BJ (cell line): ENCODE data around the gene EBF4. TPM values are rescaled to one million over a fixed set of nuclear protein-coding genes. Genes with fewer than 3 reads are reported as not detected.

ENCODE experiments used
- CTCF ChIA-PET: fragments of 350-600 bp; formaldehyde crosslinking; extraction: SDS; loops from one replicate; lab custom pipeline; 2021; ENCODE audit warnings: antibody characterized with exemption, inconsistent platforms; lab: Yijun Ruan, JAX
- POLR2A ChIA-PET: fragments of 300-600 bp; sonication (Branson Sonifier 250); formaldehyde crosslinking; extraction: SDS; loops from one replicate; lab custom pipeline; 2021; ENCODE audit warnings: antibody characterized with exemption; lab: Charles Lee
- DNase-seq: peaks from one replicate; pipeline ENCODE4 v3.0.0-alpha.2; 2011; ENCODE audit warnings: low read depth
- H3K27me3 ChIP-seq: 2 replicates; pipeline ENCODE4 v1.6.0; 2011; ENCODE audit warnings: low read length; ENCODE audit not compliant: control insufficient read depth, insufficient read depth
- H3K36me3 ChIP-seq: 2 replicates; pipeline ENCODE4 v1.5.1; 2011; ENCODE audit warnings: low read length; ENCODE audit not compliant: control insufficient read depth, insufficient read depth
- H3K4me3 ChIP-seq: 2 replicates; pipeline ENCODE4 v1.5.1; 2011; ENCODE audit warnings: low read depth, mild to moderate bottlenecking, control low read depth, low read length
- polyA plus RNA-seq: library from polyadenylated mRNA; depleted of rRNA; stranded (reverse); fragments of >200 nt; gene quantifications from 2 replicates; pipeline ENCODE4 v1.2.3, GENCODE V29; 2011
- TF ChIP-seq, protein P1 (sequence below): IDR thresholded peaks from 2 replicates; pipeline ENCODE4 v1.5.1; 2011; ENCODE audit warnings: low read depth, mild to moderate bottlenecking, control low read depth, inconsistent platforms, low read length, moderate library complexity; ENCODE audit not compliant: insufficient read depth

Gene EBF4
- polyA plus RNA-seq, 1 experiment: 1.9 TPM

DNA sequence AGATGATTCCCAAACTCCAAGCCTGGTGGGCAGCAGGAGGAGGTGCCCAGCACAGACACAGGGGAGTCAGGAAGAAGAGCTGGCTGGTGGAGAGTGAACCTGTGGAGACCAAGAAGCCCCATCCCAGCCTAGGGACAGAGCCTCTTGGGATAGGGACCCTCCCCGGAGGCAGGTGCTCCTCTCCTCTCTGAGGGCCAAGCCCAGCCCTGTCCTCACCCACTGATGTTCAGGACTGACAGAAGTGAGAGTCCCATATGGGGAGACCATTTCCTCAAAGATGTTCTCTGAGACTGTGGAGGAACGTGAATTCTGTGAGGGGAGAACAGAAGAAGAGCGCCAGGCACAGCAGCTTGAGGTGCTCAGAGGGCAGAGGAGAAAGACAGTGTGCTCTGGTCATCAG is 2.4 kb upstream of the EBF4 start:
- Histone ChIP-seq H3K36me3 (no peaks in the 10 kb centered on the region), H3K27me3 (peaks cover 24% of the 10 kb centered on the region), H3K4me3 (no peak overlapping the region)
- POLR2A ChIA-PET: no interaction called here
- CTCF ChIA-PET: interaction anchor here (1.3 kb wide), 1 partner anchor 162 kb away, joined by 3 read pairs; no protein-coding TSS in a partner anchor
- TF ChIP-seq, protein P1, sequence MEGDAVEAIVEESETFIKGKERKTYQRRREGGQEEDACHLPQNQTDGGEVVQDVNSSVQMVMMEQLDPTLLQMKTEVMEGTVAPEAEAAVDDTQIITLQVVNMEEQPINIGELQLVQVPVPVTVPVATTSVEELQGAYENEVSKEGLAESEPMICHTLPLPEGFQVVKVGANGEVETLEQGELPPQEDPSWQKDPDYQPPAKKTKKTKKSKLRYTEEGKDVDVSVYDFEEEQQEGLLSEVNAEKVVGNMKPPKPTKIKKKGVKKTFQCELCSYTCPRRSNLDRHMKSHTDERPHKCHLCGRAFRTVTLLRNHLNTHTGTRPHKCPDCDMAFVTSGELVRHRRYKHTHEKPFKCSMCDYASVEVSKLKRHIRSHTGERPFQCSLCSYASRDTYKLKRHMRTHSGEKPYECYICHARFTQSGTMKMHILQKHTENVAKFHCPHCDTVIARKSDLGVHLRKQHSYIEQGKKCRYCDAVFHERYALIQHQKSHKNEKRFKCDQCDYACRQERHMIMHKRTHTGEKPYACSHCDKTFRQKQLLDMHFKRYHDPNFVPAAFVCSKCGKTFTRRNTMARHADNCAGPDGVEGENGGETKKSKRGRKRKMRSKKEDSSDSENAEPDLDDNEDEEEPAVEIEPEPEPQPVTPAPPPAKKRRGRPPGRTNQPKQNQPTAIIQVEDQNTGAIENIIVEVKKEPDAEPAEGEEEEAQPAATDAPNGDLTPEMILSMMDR: no peak
- DNase-seq: no peak

DNA sequence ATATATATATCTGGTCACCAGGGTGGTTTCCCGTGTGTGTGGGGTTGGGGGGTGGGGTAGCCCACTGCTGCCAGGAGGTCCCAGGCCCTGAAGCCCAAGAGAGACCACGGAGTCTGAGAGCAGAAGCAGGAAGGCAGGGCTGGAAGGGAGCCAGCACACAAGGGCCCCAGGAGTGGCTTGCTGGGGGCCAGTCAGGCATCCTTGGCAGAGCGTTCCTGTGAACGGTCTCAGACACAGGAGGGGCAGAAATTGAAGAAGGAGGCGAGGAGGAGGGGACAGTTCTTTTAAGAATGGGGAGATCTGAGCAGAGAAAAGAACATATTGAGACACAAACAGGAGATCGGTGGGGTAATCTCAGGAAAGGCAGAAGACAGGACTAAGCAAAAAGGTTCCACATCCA is 1.9 kb upstream of the EBF4 start:
- ChIA-PET POLR2A (no interaction called here), CTCF (no interaction called here)
- Histone ChIP-seq H3K27me3 (peaks cover 26% of the 10 kb centered on the region), H3K36me3 (no peaks in the 10 kb centered on the region), H3K4me3 (no peak overlapping the region)
- DNase-seq: no peak
- TF ChIP-seq, protein P1: no peak

DNA sequence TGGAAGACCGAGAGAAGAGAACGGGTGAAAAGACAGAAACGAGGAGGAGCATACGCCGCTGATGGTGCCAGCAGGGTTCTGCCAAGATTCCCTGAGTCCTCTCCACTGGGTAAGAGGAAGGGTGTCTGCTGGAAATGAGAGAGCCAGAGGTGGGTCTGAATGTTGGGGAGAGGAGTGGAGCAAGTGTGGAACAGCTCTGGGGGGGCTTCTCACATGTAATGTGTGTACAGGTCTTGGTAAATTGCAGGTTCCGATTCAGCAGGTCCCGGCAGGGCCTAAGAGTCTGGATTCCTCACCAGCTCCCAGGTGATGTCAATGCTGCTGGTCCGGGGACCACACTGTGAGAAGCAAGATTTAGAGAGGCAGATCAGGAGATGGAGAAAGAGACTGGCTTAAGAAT is 1.5 kb upstream of the EBF4 start:
- TF ChIP-seq, protein P1: no peak
- Histone ChIP-seq H3K36me3 (no peaks in the 10 kb centered on the region), H3K4me3 (no peak overlapping the region), H3K27me3 (peaks cover 26% of the 10 kb centered on the region)
- ChIA-PET CTCF (no interaction called here), POLR2A (no interaction called here)
- no peak for DNase-seq

DNA sequence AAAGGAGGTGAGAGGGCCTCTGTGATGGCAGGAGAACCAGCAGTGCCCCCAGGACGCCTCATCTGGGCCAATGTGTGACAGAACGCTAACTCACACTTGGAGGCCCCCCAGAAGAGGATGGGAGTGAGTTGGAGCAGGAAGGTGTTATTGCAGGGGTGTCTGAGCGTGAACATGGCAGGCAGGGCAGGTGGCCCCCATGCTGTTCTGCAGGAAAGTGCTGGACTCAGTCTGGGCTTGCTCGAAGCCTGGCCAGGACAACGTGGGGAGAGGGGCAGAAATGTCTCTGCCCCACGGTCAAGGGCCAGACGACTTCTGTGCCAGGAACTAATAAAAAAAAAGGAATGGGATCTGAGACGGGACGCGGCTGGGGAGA is 931 bp upstream of the EBF4 start:
- Histone ChIP-seq H3K36me3 (no peaks in the 10 kb centered on the region), H3K4me3 (no peak overlapping the region), H3K27me3 (peaks cover 28% of the 10 kb centered on the region)
- ChIA-PET CTCF (interaction anchor here (0.6 to 1.2 kb wide), 3 partner anchors 62 to 931 kb away, joined by 3 to 4 read pairs (median 3); no protein-coding TSS in a partner anchor), POLR2A (no interaction called here)
- no peak for DNase-seq
- TF ChIP-seq, protein P1: no peak

DNA sequence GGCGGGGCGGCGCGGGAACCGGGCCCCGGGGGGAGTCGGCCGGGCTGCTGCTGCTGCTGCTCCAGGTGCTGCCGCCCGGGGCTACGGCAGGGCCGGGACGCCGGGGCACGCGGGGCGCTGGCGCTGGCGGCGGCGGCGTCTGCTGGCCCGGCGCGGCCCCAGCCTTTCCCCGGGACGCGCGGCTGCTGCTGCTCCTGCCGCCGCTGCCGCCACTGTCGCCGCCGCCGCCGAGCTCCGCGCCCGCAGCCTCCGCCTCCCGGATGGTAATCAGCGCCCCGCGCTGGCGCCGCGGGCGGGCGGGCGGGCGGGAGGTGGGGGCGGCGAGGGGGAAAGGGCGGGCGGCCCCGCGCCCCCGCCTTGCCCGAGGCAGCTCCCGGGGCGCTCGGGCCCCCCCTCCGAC is 306 bp downstream of the EBF4 start:
- ChIA-PET CTCF (interaction anchor here (1.7 kb wide), 1 partner anchor 308 kb away, joined by 6 read pairs; no protein-coding TSS in a partner anchor), POLR2A (no interaction called here)
- DNase-seq: no peak
- TF ChIP-seq, protein P1: no peak
- peak overlapping the region; percentile 39; the same call in 1 of the 2 replicates for H3K4me3 ChIP-seq
- no peaks in the 10 kb centered on the region for H3K36me3 ChIP-seq
- H3K27me3 ChIP-seq: peaks cover 28% of the 10 kb centered on the region
